ENCODE results near the gene DHRS13. TPM values are rescaled to one million over a fixed set of nuclear protein-coding genes. Genes with fewer than 3 reads are reported as not detected.

Gene DHRS13
- total and polyA plus RNA-seq, 2 donors (not counting 3 experiments of a cell fraction or from before 2014, with no cell fraction given): 7.2 to 9.3 TPM

GRCh38 chr17:28888832-28889231 is 14.0 kb downstream of the DHRS13 start:
- H3K4me2 ChIP-seq (ENCODE audit: insufficient read depth, low read length): no peak overlapping the region
- no peak overlapping the region for H3K27ac ChIP-seq (ENCODE audit: insufficient read depth, low read depth, low read length)
- peaks cover 38% of the 10 kb centered on the region for H3K4me1 ChIP-seq (ENCODE audit: control insufficient read depth, extremely low read depth, insufficient read depth, low read length)
- dilution Hi-C loops (cut with MboI; ENCODE audit: extremely low pct_ligation_motif_present, low sequenced_read_pairs) (no loop called here), intact Hi-C loops (cut with micrococcal nuclease) (no loop called here)
- H3K9ac ChIP-seq (replicated peaks; ENCODE audit: extremely low read depth, insufficient read depth, low read length): no peak overlapping the region
- H3K79me2 ChIP-seq (ENCODE audit: control insufficient read depth, insufficient read depth, low read length): peaks cover 9% of the 10 kb centered on the region
- H3K9me3 ChIP-seq (replicated peaks; ENCODE audit: control insufficient read depth, insufficient read depth, low read length): no peaks in the 10 kb centered on the region
- H3K27me3 ChIP-seq (ENCODE audit: control insufficient read depth in 2 of 2, insufficient read depth in 2 of 2, low read length in 2 of 2): no peaks in the 10 kb centered on the region
- DNase-seq (ENCODE audit: low read depth, low spot score) (no peak), FAIRE-seq (no peak)
- H3K9me1 ChIP-seq (replicated peaks; ENCODE audit: control insufficient read depth, extremely low read depth, insufficient read depth, low read length): no peaks in the 10 kb centered on the region
- ChIA-PET CTCF (interaction anchor here (0.7 kb wide), 1 partner anchor 16 kb away, joined by 3 read pairs; no protein-coding TSS in a partner anchor), POLR2A (no interaction called here)
- H2AFZ ChIP-seq (ENCODE audit: low read depth, low read length): no peak overlapping the region
- no peaks in the 10 kb centered on the region for H4K20me1 ChIP-seq (replicated peaks; ENCODE audit: control insufficient read depth, extremely low read depth, insufficient read depth, low read length)
- H3K36me3 ChIP-seq (ENCODE audit: control insufficient read depth in 2 of 2, extremely low read depth in 1 of 2, insufficient read depth in 2 of 2, low read length in 2 of 2): peaks cover 0 to 18% of the 10 kb centered on the region in 2 experiments
- no peak for TF ChIP-seq EZH2 (IDR thresholded peaks at IDR 0.05; ENCODE audit: borderline replicate concordance, low read depth, low read length, severe bottlenecking)
- no peak for TF ChIP-seq MYC (IDR thresholded peaks at IDR 0.05; ENCODE audit: low read depth, low read length)
- TF ChIP-seq CTCF (IDR thresholded peaks at IDR 0.05; ENCODE audit: extremely low read depth in 1 of 2, insufficient read depth in 1 of 2, low read depth in 1 of 2, low read length in 2 of 2): no peak
- no peak for TF ChIP-seq POLR2AphosphoS5 (IDR thresholded peaks at IDR 0.05; ENCODE audit: insufficient read depth, low read depth, low read length)
- no peak for TF ChIP-seq MAX (IDR thresholded peaks at IDR 0.05; ENCODE audit: insufficient read depth, insufficient read length)
- no peak for TF ChIP-seq FOS (IDR thresholded peaks at IDR 0.05; ENCODE audit: borderline replicate concordance, insufficient read depth, low read length)
- TF ChIP-seq JUN (IDR thresholded peaks at IDR 0.05; ENCODE audit: borderline replicate concordance, insufficient read depth, insufficient read length, low read depth): no peak
- no peak for TF ChIP-seq POLR2A (IDR thresholded peaks at IDR 0.05; ENCODE audit: low read depth, low read length)
- no peak for TF ChIP-seq GATA2 (IDR thresholded peaks at IDR 0.05; ENCODE audit: insufficient read depth, insufficient read length, low read depth, low read length)
- no TSS peak for BruUV-seq (replicated peaks)
- H3K4me3 ChIP-seq (replicated peaks in 1 of 3; ENCODE audit: insufficient read depth in 1 of 3, low read depth in 1 of 3, low read length in 3 of 3): no peak overlapping the region

All from endothelial cell of umbilical vein (primary cell).